Naive thymus-derived CD4-positive, alpha-beta T cell (primary cell): ENCODE results near the gene SH3RF3. TPM values are rescaled to one million over a fixed set of nuclear protein-coding genes. Genes with fewer than 3 reads are reported as not detected.
"Not testable (repeated sequence)": the region's sequence is repeated elsewhere in the genome, so short reads cannot be mapped to it uniquely, and the experiment has no call there.

ENCODE experiments used
- ATAC-seq: fragments of 150-1000 bp; cut with Tn5 transposase; 2 replicates; pipeline ENCODE4 v1.10.0; 2021; ENCODE audit warnings: mild to moderate bottlenecking, moderate library complexity
- CTCF ChIA-PET: fragments of 350-600 bp; sonication (Branson Sonifier 250); formaldehyde crosslinking; loops from one replicate; lab custom pipeline; 2021; ENCODE audit warnings: antibody characterized with exemption; lab: Charles Lee
- POLR2A ChIA-PET: fragments of 350-600 bp; sonication (Branson Sonifier 250); formaldehyde crosslinking; loops from one replicate; lab custom pipeline; 2021; ENCODE audit warnings: antibody characterized with exemption, inconsistent platforms; lab: Charles Lee
- DNase-seq, 9 donors: peaks; one replicate each; pipeline versions ENCODE4 v3.0.0 to v3.0.0-alpha.2; 2020 to 2022; ENCODE audit warnings: mixed read lengths in 1 of 9
- H3K27ac ChIP-seq: one replicate; pipeline ENCODE4 v1.7.0; 2013; ENCODE audit warnings: mild to moderate bottlenecking, low read depth, low read length, moderate library complexity
- H3K27me3 ChIP-seq, 2 donors: one replicate each; pipeline ENCODE4 v1.7.0; 2013; ENCODE audit warnings: low read length in 2 of 2, mild to moderate bottlenecking in 2 of 2, moderate library complexity in 2 of 2; ENCODE audit not compliant: control insufficient read depth in 2 of 2, insufficient read depth in 2 of 2
- H3K36me3 ChIP-seq, 3 experiments: 1 replicate in 2 of 3; 2 replicates in 1 of 3; pipeline ENCODE4 v1.7.0; 2013; ENCODE audit warnings: low read length in 3 of 3, mild to moderate bottlenecking in 3 of 3, moderate library complexity in 1 of 3; ENCODE audit not compliant: insufficient read depth in 3 of 3, control insufficient read depth in 2 of 3
- H3K4me1 ChIP-seq, 2 donors: one replicate each; pipeline ENCODE4 v1.7.0; 2013; ENCODE audit warnings: low read length in 2 of 2, mild to moderate bottlenecking in 2 of 2, moderate library complexity in 1 of 2; ENCODE audit not compliant: control insufficient read depth in 2 of 2, insufficient read depth in 2 of 2
- H3K4me3 ChIP-seq: 2 replicates; pipeline ENCODE4 v1.7.0; 2013; ENCODE audit warnings: mild to moderate bottlenecking, low read length
- H3K9me3 ChIP-seq, 3 experiments: 1 replicate in 2 of 3; 2 replicates in 1 of 3; pipeline ENCODE4 v1.7.0; 2013; ENCODE audit warnings: low read length in 3 of 3; ENCODE audit not compliant: control insufficient read depth in 2 of 3
- H3K27ac Mint-ChIP-seq, 9 donors: one replicate each; pipeline ENCODE4 v1.8.0; 2020 to 2022; ENCODE audit warnings: mixed read lengths in 9 of 9, mild to moderate bottlenecking in 8 of 9, moderate library complexity in 5 of 9, inconsistent platforms in 2 of 9
- H3K27me3 Mint-ChIP-seq, 5 donors: one replicate each; pipeline ENCODE4 v1.8.0; 2021 to 2022; ENCODE audit warnings: mixed read lengths in 5 of 5, mild to moderate bottlenecking in 1 of 5
- H3K36me3 Mint-ChIP-seq, 5 donors: one replicate each; pipeline ENCODE4 v1.8.0; 2020 to 2022; ENCODE audit warnings: mixed read lengths in 5 of 5, mild to moderate bottlenecking in 3 of 5, inconsistent platforms in 1 of 5
- H3K4me1 Mint-ChIP-seq, 7 donors: one replicate each; pipeline ENCODE4 v1.8.0; 2020 to 2022; ENCODE audit warnings: mixed read lengths in 7 of 7, mild to moderate bottlenecking in 3 of 7, inconsistent platforms in 1 of 7
- H3K4me3 Mint-ChIP-seq, 10 donors: one replicate each; pipeline ENCODE4 v1.8.0; 2020 to 2022; ENCODE audit warnings: mild to moderate bottlenecking in 10 of 10, mixed read lengths in 10 of 10, moderate library complexity in 6 of 10, inconsistent platforms in 2 of 10
- H3K9me3 Mint-ChIP-seq, 11 donors: one replicate each; pipeline ENCODE4 v1.8.0; 2020 to 2022; ENCODE audit warnings: mixed read lengths in 11 of 11, mild to moderate bottlenecking in 4 of 11, inconsistent platforms in 1 of 11, moderate library complexity in 1 of 11
- intact Hi-C, 2 donors: fragments of 100-400 bp; cut with micrococcal nuclease; formaldehyde crosslinking; loops; one replicate each; pipeline ENCODE4 v1.15.1; 2023
- polyA plus RNA-seq, 2 donors: library from polyadenylated mRNA; unstranded; fragments of 300-500 nt; fragmentation: Illumina TruSeq; gene quantifications; one replicate each; pipeline ENCODE4 v1.2.3, GENCODE V29; 2021
- total RNA-seq, 6 experiments: library from RNA in 5 of 6; stranded (reverse) in 5 of 6; gene quantifications; 1 replicate in 5 of 6; 2 replicates in 1 of 6; pipeline ENCODE4 v1.2.3 and lab custom pipeline; 2021 to 2026

The SH3RF3 gene
- total and polyA plus RNA-seq, 7 experiments from 2014 or later: 0.19 to 11.5 (median 4.8) TPM

DNA sequence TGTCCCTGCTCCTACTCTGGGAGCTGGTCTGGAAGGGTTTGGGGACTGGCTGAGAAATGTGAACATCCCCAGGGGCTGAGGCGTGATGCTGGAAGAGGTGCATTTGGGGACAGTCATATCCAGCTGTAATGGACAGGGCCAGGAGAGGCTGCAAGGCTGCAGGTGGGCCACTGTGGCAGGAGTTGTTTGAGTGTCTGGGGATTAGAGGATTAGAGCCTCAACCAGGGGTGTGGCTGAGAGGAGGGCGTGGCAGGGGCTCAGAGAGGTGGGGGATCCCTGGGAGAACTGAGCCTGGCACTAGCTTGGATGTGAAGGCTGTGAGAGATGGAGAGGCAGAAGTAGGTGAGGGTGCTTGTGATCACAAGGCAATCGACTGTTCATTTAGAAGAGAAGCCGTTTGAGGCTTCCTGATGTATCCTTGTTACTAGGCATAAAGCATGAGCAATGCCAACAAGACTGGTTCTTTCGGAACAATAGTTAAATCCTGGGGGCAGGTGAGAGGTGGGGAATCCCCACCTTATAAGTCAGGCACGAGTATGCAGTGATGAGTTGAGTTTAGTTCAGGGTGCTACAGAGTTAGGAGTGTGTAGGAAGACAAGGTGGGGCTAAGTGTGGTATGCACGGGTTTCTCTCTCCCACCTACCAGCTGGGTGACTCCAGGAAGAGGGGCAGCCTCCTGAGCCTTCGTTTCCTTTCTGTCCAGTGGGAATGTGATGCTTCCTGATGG is 31.9 kb downstream of the SH3RF3 start:
- Mint-ChIP-seq H3K27me3 (peaks cover 0 to 16% (median 0%) of the 10 kb centered on the region in 5 donors), H3K36me3 (peaks cover 0 to 4% (median 2%) of the 10 kb centered on the region in 5 donors), H3K9me3 (peaks cover 0 to 3% (median 0%) of the 10 kb centered on the region in 11 donors), H3K4me3 (peak overlapping the region in 1 of 10 donors; percentile 13), H3K4me1 (peaks cover 3 to 66% (median 32%) of the 10 kb centered on the region in 7 donors), H3K27ac (peak overlapping the region in 1 of 9 donors; percentile 93)
- DNase-seq: no peak
- ChIA-PET CTCF (no interaction called here), POLR2A (interaction anchor here (0.6 kb wide), 1 partner anchor 21 kb away, joined by 3 read pairs; no protein-coding TSS in a partner anchor)
- Histone ChIP-seq H3K36me3 (no peaks in the 10 kb centered on the region), H3K27ac (no peak overlapping the region), H3K9me3 (no peaks in the 10 kb centered on the region), H3K4me1 (peaks cover 0 to 2% of the 10 kb centered on the region in 2 donors), H3K4me3 (no peak overlapping the region), H3K27me3 (no peaks in the 10 kb centered on the region)
- no peak for ATAC-seq
- intact Hi-C loops: no loop called here

DNA sequence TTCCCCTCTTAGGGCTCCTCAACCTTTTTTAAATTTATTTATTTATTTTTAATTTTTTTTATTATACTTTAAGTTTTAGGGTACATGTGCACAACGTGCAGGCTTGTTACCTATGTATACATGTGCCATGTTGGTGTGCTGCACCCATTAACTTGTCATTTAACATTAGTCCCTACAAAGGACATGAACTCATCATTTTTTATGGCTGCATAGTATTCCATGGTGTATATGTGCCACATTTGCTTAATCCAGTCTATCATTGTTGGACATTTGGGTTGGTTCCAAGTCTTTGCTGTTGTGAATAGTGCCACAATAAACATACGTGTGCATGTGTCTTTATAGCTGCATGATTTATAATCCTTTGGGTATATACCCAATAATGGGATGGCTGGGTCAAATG is 33.4 kb downstream of the SH3RF3 start:
- H3K27me3 Mint-ChIP-seq: peaks cover 0 to 14% (median 0%) of the 10 kb centered on the region in 5 donors
- H3K27me3 ChIP-seq, CTCF ChIA-PET, H3K27ac Mint-ChIP-seq, ATAC-seq, H3K9me3 Mint-ChIP-seq, H3K4me3 Mint-ChIP-seq, H3K36me3 ChIP-seq, H3K36me3 Mint-ChIP-seq, H3K4me3 ChIP-seq, H3K27ac ChIP-seq, H3K4me1 ChIP-seq, intact Hi-C loops, H3K9me3 ChIP-seq, DNase-seq, POLR2A ChIA-PET: not testable (repeated sequence)
- H3K4me1 Mint-ChIP-seq: peaks cover 0 to 57% (median 34%) of the 10 kb centered on the region in 7 donors

DNA sequence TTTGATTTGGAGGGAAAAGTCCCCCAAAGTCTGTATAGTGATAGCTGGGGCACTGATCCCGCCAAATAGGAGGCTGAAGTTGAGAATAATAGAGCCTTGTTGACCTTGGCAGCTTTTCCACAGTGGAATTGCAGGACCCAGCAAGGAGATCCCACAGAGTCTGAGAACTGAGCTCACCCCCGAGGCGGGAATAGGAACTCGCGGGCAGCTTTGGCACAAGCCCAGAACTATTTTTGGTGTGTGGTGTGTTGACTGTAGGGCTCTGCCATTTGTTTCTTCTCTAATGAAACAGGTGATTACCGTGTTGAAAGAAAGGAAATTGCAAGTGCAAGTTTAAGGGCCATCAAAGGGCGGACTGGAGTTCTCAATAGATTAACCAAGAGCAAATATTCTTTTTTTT is 34.0 kb downstream of the SH3RF3 start:
- no peak for DNase-seq
- POLR2A ChIA-PET: no interaction called here
- ATAC-seq: no peak

DNA sequence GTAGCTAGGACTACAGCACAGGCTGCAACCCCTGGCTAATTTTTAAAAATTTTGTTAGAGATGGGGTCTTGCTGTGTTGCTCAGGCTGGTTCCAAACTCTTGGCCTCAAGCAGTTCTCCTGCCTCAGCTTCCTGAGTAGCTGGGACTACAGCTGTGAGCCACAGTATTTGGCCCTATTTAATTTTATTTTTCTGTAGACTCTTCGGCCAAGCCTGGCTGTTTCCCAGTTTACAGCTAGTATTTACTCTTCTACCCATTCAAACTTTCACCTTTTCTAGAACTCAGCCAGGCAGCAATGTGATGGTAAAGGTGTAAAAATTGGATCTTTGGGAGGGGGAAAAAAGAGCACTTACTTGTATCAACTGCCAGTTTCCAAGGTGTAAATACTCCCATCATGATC is 35.3 kb downstream of the SH3RF3 start:
- peaks cover 0 to 62% (median 38%) of the 10 kb centered on the region in 7 donors for H3K4me1 Mint-ChIP-seq
- H3K27me3 Mint-ChIP-seq: peaks cover 0 to 22% (median 0%) of the 10 kb centered on the region in 5 donors
- ATAC-seq: no peak
- peak overlapping the region in 1 of 10 donors; percentile 19 for H3K4me3 Mint-ChIP-seq
- Histone ChIP-seq H3K9me3 (no peaks in the 10 kb centered on the region), H3K27me3 (no peaks in the 10 kb centered on the region), H3K36me3 (no peaks in the 10 kb centered on the region), H3K27ac (no peak overlapping the region), H3K4me3 (no peak overlapping the region), H3K4me1 (no peaks in the 10 kb centered on the region)
- intact Hi-C loops: no loop called here
- no peak overlapping the region for H3K27ac Mint-ChIP-seq
- peaks cover 0 to 4% (median 0%) of the 10 kb centered on the region in 11 donors for H3K9me3 Mint-ChIP-seq
- ChIA-PET POLR2A (interaction anchor here (0.5 kb wide), 1 partner anchor 16 kb away, joined by 3 read pairs; no protein-coding TSS in a partner anchor), CTCF (no interaction called here)
- no peak for DNase-seq
- peaks cover 0 to 9% (median 5%) of the 10 kb centered on the region in 5 donors for H3K36me3 Mint-ChIP-seq

More for the DNA sequence above, 34.0 kb downstream of the SH3RF3 start:
- peak overlapping the region in 1 of 9 donors; percentile 74 for H3K27ac Mint-ChIP-seq
- H3K36me3 Mint-ChIP-seq: peaks cover 0 to 5% (median 4%) of the 10 kb centered on the region in 5 donors
- Histone ChIP-seq H3K36me3 (no peaks in the 10 kb centered on the region), H3K4me1 (no peaks in the 10 kb centered on the region), H3K27ac (no peak overlapping the region), H3K27me3 (no peaks in the 10 kb centered on the region), H3K4me3 (no peak overlapping the region), H3K9me3 (no peaks in the 10 kb centered on the region)
- H3K27me3 Mint-ChIP-seq: peaks cover 0 to 15% (median 0%) of the 10 kb centered on the region in 5 donors
- intact Hi-C loops: no loop called here
- peaks cover 0 to 57% (median 38%) of the 10 kb centered on the region in 7 donors for H3K4me1 Mint-ChIP-seq
- H3K4me3 Mint-ChIP-seq: peak overlapping the region in 1 of 10 donors; percentile 29
- peaks cover 0 to 4% (median 0%) of the 10 kb centered on the region in 11 donors for H3K9me3 Mint-ChIP-seq
- CTCF ChIA-PET: no interaction called here

DNA sequence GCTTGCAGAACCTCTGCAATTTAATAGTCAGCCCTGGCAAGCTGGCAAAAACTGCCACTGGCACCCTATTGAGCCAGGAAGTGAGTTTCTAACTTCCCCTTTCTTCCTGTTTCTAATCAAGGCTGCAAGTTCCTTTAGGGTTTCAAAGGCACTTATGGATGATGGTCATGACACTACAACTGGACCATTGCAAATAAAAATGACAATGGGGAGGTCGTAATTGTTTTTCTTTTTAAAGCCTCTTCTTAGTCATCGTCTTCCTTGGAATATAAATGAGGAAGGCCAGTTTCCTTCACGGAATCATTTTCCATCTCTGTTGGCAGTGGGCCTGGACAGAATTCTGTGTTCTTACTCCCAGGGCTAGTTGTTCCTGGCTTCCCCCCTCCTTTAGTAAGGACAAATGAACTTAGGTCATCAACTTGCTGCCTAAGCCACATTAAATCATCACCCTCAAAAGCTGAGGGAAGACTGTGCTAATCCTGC is 35.8 kb downstream of the SH3RF3 start:
- DNase-seq (no peak), ATAC-seq (no peak)
- no peaks in the 10 kb centered on the region for H3K36me3 ChIP-seq
- ChIA-PET POLR2A (interaction anchor here (0.5 kb wide), 1 partner anchor 16 kb away, joined by 3 read pairs; no protein-coding TSS in a partner anchor), CTCF (no interaction called here)
- Mint-ChIP-seq H3K36me3 (peaks cover 0 to 9% (median 5%) of the 10 kb centered on the region in 5 donors), H3K9me3 (peaks cover 0 to 4% (median 0%) of the 10 kb centered on the region in 11 donors), H3K27ac (no peak overlapping the region), H3K4me3 (no peak overlapping the region), H3K27me3 (peaks cover 0 to 24% (median 0%) of the 10 kb centered on the region in 5 donors), H3K4me1 (peaks cover 0 to 61% (median 39%) of the 10 kb centered on the region in 7 donors)
- H3K4me1 ChIP-seq: no peaks in the 10 kb centered on the region
- intact Hi-C loops: no loop called here
- H3K27ac ChIP-seq: no peak overlapping the region
- H3K27me3 ChIP-seq: no peaks in the 10 kb centered on the region
- H3K4me3 ChIP-seq: no peak overlapping the region
- H3K9me3 ChIP-seq: no peaks in the 10 kb centered on the region

DNA sequence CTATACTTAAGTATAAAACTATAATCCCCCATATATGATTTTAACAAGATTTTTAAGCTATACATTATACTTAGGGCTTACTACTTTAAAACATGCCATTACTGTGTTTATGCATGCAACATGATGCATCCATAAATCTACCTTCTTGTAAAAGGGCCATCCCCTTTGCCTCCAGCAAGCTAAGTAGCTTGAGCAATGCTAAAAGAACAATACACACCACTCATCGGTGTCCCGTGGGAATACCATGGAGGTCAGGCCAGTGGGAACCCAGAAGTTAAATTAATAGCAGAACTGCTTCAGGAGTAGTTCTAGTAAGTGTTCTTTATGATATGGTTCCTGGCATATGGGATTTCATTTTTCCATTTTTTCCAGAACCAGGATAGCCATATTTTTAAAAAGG is 37.8 kb downstream of the SH3RF3 start:
- no peaks in the 10 kb centered on the region for H3K9me3 ChIP-seq
- intact Hi-C loops: no loop called here
- ATAC-seq: no peak
- no peak overlapping the region for H3K27ac ChIP-seq
- peaks cover 0 to 4% (median 0%) of the 10 kb centered on the region in 11 donors for H3K9me3 Mint-ChIP-seq
- H3K27ac Mint-ChIP-seq: peak overlapping the region in 1 of 9 donors; percentile 33
- peaks cover 0 to 18% (median 0%) of the 10 kb centered on the region in 5 donors for H3K27me3 Mint-ChIP-seq
- no peaks in the 10 kb centered on the region for H3K27me3 ChIP-seq
- no peak overlapping the region for H3K4me3 Mint-ChIP-seq
- peaks cover 0 to 9% (median 5%) of the 10 kb centered on the region in 5 donors for H3K36me3 Mint-ChIP-seq
- H3K4me1 Mint-ChIP-seq: peaks cover 1 to 55% (median 31%) of the 10 kb centered on the region in 7 donors
- DNase-seq: no peak
- H3K36me3 ChIP-seq: no peaks in the 10 kb centered on the region
- CTCF ChIA-PET: interaction anchor here (0.9 kb wide), 1 partner anchor 11 kb away, joined by 3 read pairs; no protein-coding TSS in a partner anchor
- no peak overlapping the region for H3K4me3 ChIP-seq
- POLR2A ChIA-PET: no interaction called here
- H3K4me1 ChIP-seq: no peaks in the 10 kb centered on the region
